SK-N-SH treated with all-trans-retinoic acid at 6 μM for 48 hours (cell line): ENCODE results near the gene POC1A.

Source experiments
- ATAC-seq: fragments of 200-7000 bp; cut with Tn5 transposase; 3 replicates; pipeline ENCODE4 v1.9.1; 2020; ENCODE audit warnings: mild to moderate bottlenecking, moderate library complexity
- ARNTL ChIP-seq: fragments of 450-650 bp; formaldehyde crosslinking; IDR thresholded peaks from 2 replicates; pipeline ENCODE4 v1.5.0; 2020; ENCODE audit warnings: low read depth, mild to moderate bottlenecking, moderate library complexity, borderline replicate concordance
- BACH2 ChIP-seq: fragments of 250-450 bp; sonication (Bioruptor Pico); IDR thresholded peaks from 2 replicates; pipeline ENCODE4 v1.9.0; 2021; ENCODE audit warnings: mild to moderate bottlenecking, borderline replicate concordance
- CSDC2 ChIP-seq: fragments of 250-450 bp; sonication (Bioruptor Pico); IDR thresholded peaks from 2 replicates; pipeline ENCODE4 v1.5.0; 2020; ENCODE audit warnings: mild to moderate bottlenecking, moderate library complexity
- ESRRG ChIP-seq: fragments of 250-450 bp; sonication (Bioruptor Pico); IDR thresholded peaks from 2 replicates; pipeline ENCODE4 v1.6.1; 2021; ENCODE audit warnings: mild to moderate bottlenecking
- GLIS3 ChIP-seq: fragments of 250-450 bp; sonication (Bioruptor Pico); IDR thresholded peaks from 2 replicates; pipeline ENCODE4 v1.5.0; 2020; ENCODE audit warnings: mild to moderate bottlenecking, moderate library complexity
- OSR1 ChIP-seq: fragments of 250-450 bp; sonication (Bioruptor Pico); IDR thresholded peaks from 2 replicates; pipeline ENCODE4 v1.8.0; 2022; ENCODE audit warnings: moderate library complexity, mild to moderate bottlenecking, inconsistent platforms
- PPARA ChIP-seq: fragments of 250-450 bp; sonication (Bioruptor Pico); IDR thresholded peaks from 2 replicates; pipeline ENCODE4 v1.5.0; 2020; ENCODE audit warnings: mild to moderate bottlenecking, borderline replicate concordance
- RARB ChIP-seq: fragments of 250-450 bp; sonication (Bioruptor Pico); IDR thresholded peaks from 2 replicates; pipeline ENCODE4 v1.8.0; 2021; ENCODE audit warnings: mild to moderate bottlenecking, moderate library complexity
- SNAI2 ChIP-seq: fragments of 250-450 bp; sonication (Bioruptor Pico); IDR thresholded peaks from 2 replicates; pipeline ENCODE4 v1.5.0; 2020; ENCODE audit warnings: mild to moderate bottlenecking, moderate library complexity
- TCF4 ChIP-seq: fragments of 250-450 bp; sonication (Bioruptor Pico); IDR thresholded peaks from 2 replicates; pipeline ENCODE4 v1.8.0; 2021; ENCODE audit warnings: mild to moderate bottlenecking, moderate library complexity, borderline replicate concordance
- TOX ChIP-seq: fragments of 250-450 bp; sonication (Bioruptor Pico); IDR thresholded peaks from 2 replicates; pipeline ENCODE4 v1.8.0; 2021; ENCODE audit warnings: mild to moderate bottlenecking, moderate library complexity, borderline replicate concordance
- ZC3H10 ChIP-seq: fragments of 250-450 bp; sonication (Bioruptor Pico); IDR thresholded peaks from 2 replicates; pipeline ENCODE4 v1.5.1; 2021; ENCODE audit warnings: mild to moderate bottlenecking, moderate library complexity
- ZFP3 ChIP-seq: fragments of 250-450 bp; sonication (Bioruptor Pico); IDR thresholded peaks from 2 replicates; pipeline ENCODE4 v1.5.0; 2020; ENCODE audit warnings: mild to moderate bottlenecking, moderate library complexity
- ZFP30 ChIP-seq: fragments of 450-650 bp; formaldehyde crosslinking; IDR thresholded peaks from 2 replicates; pipeline ENCODE4 v1.5.0; 2022; ENCODE audit warnings: mild to moderate bottlenecking, moderate library complexity
- ZNF565 ChIP-seq: fragments of 450-650 bp; formaldehyde crosslinking; conservative IDR thresholded peaks from 2 replicates; pipeline ENCODE4 v1.5.0; 2020; ENCODE audit warnings: low read depth, mild to moderate bottlenecking, moderate library complexity
- ZNF70 ChIP-seq: fragments of 450-650 bp; formaldehyde crosslinking; IDR thresholded peaks from 2 replicates; pipeline ENCODE4 v1.5.0; 2020; ENCODE audit warnings: mild to moderate bottlenecking, moderate library complexity
- ZNF8 ChIP-seq: fragments of 450-650 bp; formaldehyde crosslinking; IDR thresholded peaks from 2 replicates; pipeline ENCODE4 v1.5.0; 2020; ENCODE audit warnings: mild to moderate bottlenecking, moderate library complexity
- TF ChIP-seq, protein P1 (sequence below): fragments of 250-450 bp; sonication (Bioruptor Pico); IDR thresholded peaks from 2 replicates; pipeline ENCODE4 v1.5.1; 2021; ENCODE audit warnings: mild to moderate bottlenecking, moderate library complexity
- TF ChIP-seq, protein P2 (sequence below): fragments of 250-450 bp; sonication (Bioruptor Pico); IDR thresholded peaks from 2 replicates; pipeline ENCODE4 v1.8.0; 2020; ENCODE audit warnings: mild to moderate bottlenecking, moderate library complexity, borderline replicate concordance
- TF ChIP-seq, protein P3 (sequence below): fragments of 250-450 bp; sonication (Bioruptor Pico); IDR thresholded peaks from 2 replicates; pipeline ENCODE4 v1.5.1; 2020; ENCODE audit warnings: low read depth, mild to moderate bottlenecking, moderate library complexity
- TF ChIP-seq, protein P4 (sequence below): fragments of 250-450 bp; sonication (Bioruptor Pico); IDR thresholded peaks from 2 replicates; pipeline ENCODE4 v1.5.0; 2020; ENCODE audit warnings: mild to moderate bottlenecking, moderate library complexity
- TF ChIP-seq, protein P5 (sequence below): fragments of 250-450 bp; sonication (Bioruptor Pico); IDR thresholded peaks from 2 replicates; pipeline ENCODE4 v1.8.0; 2021; ENCODE audit warnings: low read depth, mild to moderate bottlenecking, moderate library complexity, borderline replicate concordance

The POC1A gene

DNA sequence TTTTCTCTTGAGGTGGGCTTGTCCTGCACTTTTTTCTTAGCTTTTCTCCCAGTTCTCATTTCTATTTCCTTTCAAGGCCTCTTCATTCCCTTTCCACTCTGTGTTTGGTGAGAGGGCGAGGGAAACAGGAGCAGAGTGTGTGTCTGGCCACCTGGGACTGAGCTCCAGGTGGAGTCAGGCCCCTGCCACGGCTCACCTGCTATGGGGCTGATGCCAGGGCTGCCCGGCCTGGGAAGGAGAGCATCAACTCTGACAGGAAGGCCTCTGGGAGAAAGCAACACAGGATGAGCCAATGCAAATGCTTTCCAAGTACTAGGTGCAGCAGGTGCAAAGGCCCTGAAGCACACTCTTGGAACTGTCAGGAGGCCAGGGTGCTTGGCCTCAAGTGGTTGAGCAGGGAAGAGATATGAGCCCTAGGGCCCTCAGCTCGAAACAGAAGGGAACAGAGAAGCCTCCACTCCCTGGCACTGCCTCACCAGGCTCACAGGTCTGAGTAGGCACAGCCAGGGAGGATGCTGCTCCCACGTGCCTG lies 70.6 kb downstream of the POC1A start:
- TF ChIP-seq ARNTL (CRISPR knock-in tag) (no peak), BACH2 (CRISPR knock-in tag) (no peak), OSR1 (CRISPR knock-in tag) (no peak), ZC3H10 (CRISPR knock-in tag) (no peak), PPARA (CRISPR knock-in tag) (no peak), ZNF8 (no peak), ESRRG (CRISPR knock-in tag) (no peak), SNAI2 (CRISPR knock-in tag) (no peak), ZNF70 (CRISPR knock-in tag) (no peak), ZFP3 (CRISPR knock-in tag) (no peak), GLIS3 (CRISPR knock-in tag) (no peak), RARB (CRISPR knock-in tag) (no peak), TOX (CRISPR knock-in tag) (no peak), CSDC2 (CRISPR knock-in tag) (no peak)
- TF ChIP-seq, protein P1, sequence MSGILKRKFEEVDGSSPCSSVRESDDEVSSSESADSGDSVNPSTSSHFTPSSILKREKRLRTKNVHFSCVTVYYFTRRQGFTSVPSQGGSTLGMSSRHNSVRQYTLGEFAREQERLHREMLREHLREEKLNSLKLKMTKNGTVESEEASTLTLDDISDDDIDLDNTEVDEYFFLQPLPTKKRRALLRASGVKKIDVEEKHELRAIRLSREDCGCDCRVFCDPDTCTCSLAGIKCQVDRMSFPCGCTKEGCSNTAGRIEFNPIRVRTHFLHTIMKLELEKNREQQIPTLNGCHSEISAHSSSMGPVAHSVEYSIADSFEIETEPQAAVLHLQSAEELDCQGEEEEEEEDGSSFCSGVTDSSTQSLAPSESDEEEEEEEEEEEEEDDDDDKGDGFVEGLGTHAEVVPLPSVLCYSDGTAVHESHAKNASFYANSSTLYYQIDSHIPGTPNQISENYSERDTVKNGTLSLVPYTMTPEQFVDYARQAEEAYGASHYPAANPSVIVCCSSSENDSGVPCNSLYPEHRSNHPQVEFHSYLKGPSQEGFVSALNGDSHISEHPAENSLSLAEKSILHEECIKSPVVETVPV, result no peak
- TF ChIP-seq, protein P2, sequence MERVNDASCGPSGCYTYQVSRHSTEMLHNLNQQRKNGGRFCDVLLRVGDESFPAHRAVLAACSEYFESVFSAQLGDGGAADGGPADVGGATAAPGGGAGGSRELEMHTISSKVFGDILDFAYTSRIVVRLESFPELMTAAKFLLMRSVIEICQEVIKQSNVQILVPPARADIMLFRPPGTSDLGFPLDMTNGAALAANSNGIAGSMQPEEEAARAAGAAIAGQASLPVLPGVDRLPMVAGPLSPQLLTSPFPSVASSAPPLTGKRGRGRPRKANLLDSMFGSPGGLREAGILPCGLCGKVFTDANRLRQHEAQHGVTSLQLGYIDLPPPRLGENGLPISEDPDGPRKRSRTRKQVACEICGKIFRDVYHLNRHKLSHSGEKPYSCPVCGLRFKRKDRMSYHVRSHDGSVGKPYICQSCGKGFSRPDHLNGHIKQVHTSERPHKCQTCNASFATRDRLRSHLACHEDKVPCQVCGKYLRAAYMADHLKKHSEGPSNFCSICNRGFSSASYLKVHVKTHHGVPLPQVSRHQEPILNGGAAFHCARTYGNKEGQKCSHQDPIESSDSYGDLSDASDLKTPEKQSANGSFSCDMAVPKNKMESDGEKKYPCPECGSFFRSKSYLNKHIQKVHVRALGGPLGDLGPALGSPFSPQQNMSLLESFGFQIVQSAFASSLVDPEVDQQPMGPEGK (CRISPR knock-in tag), result no peak
- TF ChIP-seq, protein P3, sequence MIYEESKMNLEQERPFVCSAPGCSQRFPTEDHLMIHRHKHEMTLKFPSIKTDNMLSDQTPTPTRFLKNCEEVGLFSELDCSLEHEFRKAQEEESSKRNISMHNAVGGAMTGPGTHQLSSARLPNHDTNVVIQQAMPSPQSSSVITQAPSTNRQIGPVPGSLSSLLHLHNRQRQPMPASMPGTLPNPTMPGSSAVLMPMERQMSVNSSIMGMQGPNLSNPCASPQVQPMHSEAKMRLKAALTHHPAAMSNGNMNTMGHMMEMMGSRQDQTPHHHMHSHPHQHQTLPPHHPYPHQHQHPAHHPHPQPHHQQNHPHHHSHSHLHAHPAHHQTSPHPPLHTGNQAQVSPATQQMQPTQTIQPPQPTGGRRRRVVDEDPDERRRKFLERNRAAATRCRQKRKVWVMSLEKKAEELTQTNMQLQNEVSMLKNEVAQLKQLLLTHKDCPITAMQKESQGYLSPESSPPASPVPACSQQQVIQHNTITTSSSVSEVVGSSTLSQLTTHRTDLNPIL (CRISPR knock-in tag), result no peak
- TF ChIP-seq, protein P4, sequence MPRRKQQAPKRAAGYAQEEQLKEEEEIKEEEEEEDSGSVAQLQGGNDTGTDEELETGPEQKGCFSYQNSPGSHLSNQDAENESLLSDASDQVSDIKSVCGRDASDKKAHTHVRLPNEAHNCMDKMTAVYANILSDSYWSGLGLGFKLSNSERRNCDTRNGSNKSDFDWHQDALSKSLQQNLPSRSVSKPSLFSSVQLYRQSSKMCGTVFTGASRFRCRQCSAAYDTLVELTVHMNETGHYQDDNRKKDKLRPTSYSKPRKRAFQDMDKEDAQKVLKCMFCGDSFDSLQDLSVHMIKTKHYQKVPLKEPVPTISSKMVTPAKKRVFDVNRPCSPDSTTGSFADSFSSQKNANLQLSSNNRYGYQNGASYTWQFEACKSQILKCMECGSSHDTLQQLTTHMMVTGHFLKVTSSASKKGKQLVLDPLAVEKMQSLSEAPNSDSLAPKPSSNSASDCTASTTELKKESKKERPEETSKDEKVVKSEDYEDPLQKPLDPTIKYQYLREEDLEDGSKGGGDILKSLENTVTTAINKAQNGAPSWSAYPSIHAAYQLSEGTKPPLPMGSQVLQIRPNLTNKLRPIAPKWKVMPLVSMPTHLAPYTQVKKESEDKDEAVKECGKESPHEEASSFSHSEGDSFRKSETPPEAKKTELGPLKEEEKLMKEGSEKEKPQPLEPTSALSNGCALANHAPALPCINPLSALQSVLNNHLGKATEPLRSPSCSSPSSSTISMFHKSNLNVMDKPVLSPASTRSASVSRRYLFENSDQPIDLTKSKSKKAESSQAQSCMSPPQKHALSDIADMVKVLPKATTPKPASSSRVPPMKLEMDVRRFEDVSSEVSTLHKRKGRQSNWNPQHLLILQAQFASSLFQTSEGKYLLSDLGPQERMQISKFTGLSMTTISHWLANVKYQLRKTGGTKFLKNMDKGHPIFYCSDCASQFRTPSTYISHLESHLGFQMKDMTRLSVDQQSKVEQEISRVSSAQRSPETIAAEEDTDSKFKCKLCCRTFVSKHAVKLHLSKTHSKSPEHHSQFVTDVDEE (CRISPR knock-in tag), result no peak
- TF ChIP-seq, protein P5, sequence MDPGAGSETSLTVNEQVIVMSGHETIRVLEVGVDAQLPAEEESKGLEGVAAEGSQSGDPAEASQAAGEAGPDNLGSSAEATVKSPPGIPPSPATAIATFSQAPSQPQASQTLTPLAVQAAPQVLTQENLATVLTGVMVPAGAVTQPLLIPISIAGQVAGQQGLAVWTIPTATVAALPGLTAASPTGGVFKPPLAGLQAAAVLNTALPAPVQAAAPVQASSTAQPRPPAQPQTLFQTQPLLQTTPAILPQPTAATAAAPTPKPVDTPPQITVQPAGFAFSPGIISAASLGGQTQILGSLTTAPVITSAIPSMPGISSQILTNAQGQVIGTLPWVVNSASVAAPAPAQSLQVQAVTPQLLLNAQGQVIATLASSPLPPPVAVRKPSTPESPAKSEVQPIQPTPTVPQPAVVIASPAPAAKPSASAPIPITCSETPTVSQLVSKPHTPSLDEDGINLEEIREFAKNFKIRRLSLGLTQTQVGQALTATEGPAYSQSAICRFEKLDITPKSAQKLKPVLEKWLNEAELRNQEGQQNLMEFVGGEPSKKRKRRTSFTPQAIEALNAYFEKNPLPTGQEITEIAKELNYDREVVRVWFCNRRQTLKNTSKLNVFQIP (CRISPR knock-in tag), result no peak
- TF ChIP-seq, all 23 proteins: peak for 0
- ATAC-seq, result no peak

DNA sequence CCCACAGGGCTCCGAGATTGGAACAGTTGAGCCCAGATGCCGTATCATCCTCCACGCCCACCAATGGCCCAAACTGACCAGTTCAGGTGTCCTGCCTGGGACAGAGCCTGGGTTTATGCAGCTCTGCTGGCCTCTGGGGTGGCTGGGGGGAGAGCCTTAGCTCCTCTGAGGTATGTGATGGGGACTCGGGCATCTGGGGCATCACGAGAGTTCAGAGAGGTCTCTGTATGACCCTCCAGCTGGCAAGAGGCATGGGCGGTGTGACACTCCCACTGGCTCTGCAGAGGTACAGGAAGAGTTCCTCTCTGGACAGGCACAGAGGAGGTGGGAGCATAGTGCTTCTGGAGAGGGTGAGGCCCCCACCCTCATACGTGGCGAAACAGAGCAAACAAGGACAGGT lies 71.3 kb downstream of the POC1A start:
- TF ChIP-seq ZNF70 (CRISPR knock-in tag) (no peak), GLIS3 (CRISPR knock-in tag) (no peak), PPARA (CRISPR knock-in tag) (no peak), ZFP30 (no peak), SNAI2 (CRISPR knock-in tag) (no peak), TCF4 (CRISPR knock-in tag) (no peak), ZNF565 (no peak), RARB (CRISPR knock-in tag) (no peak), OSR1 (CRISPR knock-in tag) (no peak), CSDC2 (CRISPR knock-in tag) (no peak), ARNTL (CRISPR knock-in tag) (no peak), TOX (CRISPR knock-in tag) (no peak), ZC3H10 (CRISPR knock-in tag) (no peak), ESRRG (CRISPR knock-in tag) (no peak), ZNF8 (no peak)
- TF ChIP-seq, protein P2 (CRISPR knock-in tag), result no peak
- TF ChIP-seq, protein P4 (CRISPR knock-in tag), result no peak
- TF ChIP-seq, protein P1, result no peak
- ATAC-seq, result no peak
